GM12892 (cell line): ENCODE measurements around the gene ITPR1.

Experiments
- POLR2A ChIP-seq: IDR thresholded peaks from 2 replicates; pipeline ENCODE4 v1.6.1; 2011; ENCODE audit warnings: low read depth, low read length, control low read depth
- POLR2AphosphoS5 ChIP-seq: IDR thresholded peaks from 2 replicates; pipeline ENCODE4 v1.6.1; 2011; ENCODE audit warnings: low read depth, low read length, control low read depth

- TF ChIP-seq POLR2AphosphoS5 (no peak), POLR2A (no peak)
Measured at GRCh38 chr3:4736284-4736861, 243.2 kb downstream of the ITPR1 start.
